DOHH2 (cell line): ENCODE measurements around the gene BTBD17.

Experiments used
- EZH2phosphoT487 ChIP-seq: fragments of 200-600 bp; sonication (generic); IDR thresholded peaks from 2 replicates; pipeline ENCODE4 v1.6.1; 2017; ENCODE audit warnings: borderline replicate concordance, mild to moderate bottlenecking, antibody characterized with exemption, low read length, moderate library complexity, mixed read lengths
- TF ChIP-seq, protein P1 (sequence below): fragments of 200-600 bp; sonication (generic); IDR thresholded peaks from one replicate; pipeline ENCODE4 v1.5.1; 2014; ENCODE audit warnings: antibody characterized with exemption, mild to moderate bottlenecking, low read depth, low read length; ENCODE audit not compliant: poor library complexity, severe bottlenecking

DNA sequence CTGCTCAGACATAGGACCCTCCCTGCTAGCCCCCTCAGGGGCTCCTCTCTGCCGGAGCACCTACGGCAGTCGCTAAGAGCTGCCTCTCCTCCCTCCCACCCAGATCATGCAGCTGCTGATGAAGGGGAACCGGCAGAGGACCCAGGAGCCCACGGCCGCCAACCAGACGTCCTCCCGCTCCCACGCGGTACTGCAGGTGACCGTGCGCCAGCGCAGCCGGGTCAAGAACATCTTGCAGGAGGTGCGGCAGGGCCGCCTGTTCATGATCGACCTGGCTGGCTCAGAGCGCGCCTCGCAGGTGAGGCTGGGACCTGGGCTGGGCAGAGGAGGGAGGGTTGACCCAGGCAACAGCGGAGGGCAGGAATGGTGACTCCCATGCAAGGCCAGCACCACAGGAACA is 17.0 kb downstream of the BTBD17 start:
- TF ChIP-seq, protein P1, sequence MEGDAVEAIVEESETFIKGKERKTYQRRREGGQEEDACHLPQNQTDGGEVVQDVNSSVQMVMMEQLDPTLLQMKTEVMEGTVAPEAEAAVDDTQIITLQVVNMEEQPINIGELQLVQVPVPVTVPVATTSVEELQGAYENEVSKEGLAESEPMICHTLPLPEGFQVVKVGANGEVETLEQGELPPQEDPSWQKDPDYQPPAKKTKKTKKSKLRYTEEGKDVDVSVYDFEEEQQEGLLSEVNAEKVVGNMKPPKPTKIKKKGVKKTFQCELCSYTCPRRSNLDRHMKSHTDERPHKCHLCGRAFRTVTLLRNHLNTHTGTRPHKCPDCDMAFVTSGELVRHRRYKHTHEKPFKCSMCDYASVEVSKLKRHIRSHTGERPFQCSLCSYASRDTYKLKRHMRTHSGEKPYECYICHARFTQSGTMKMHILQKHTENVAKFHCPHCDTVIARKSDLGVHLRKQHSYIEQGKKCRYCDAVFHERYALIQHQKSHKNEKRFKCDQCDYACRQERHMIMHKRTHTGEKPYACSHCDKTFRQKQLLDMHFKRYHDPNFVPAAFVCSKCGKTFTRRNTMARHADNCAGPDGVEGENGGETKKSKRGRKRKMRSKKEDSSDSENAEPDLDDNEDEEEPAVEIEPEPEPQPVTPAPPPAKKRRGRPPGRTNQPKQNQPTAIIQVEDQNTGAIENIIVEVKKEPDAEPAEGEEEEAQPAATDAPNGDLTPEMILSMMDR: no peak
- no peak for TF ChIP-seq EZH2phosphoT487
